PC-3 (cell line): ENCODE results near the gene FDXACB1. TPM values are rescaled to one million over a fixed set of nuclear protein-coding genes. Genes with fewer than 3 reads are reported as not detected.

Experiments used
- ATAC-seq: fragments of 200-7000 bp; cut with Tn5 transposase; 2 replicates; pipeline ENCODE4 v1.9.1; 2020; ENCODE audit warnings: mild to moderate bottlenecking, moderate library complexity
- BruUV-seq: library from RNA; stranded (reverse); fragments of 400-500 nt; replicated peaks from 2 replicates; lab custom pipeline; 2021; lab: Mats Ljungman, UMichigan
- CTCF ChIA-PET: fragments of 300-600 bp; sonication (Branson Sonifier 250); formaldehyde crosslinking; loops from one replicate; lab custom pipeline; 2022; ENCODE audit warnings: antibody characterized with exemption; lab: Charles Lee
- POLR2A ChIA-PET: fragments of 300-600 bp; sonication (Branson Sonifier 250); formaldehyde crosslinking; loops from one replicate; lab custom pipeline; 2022; ENCODE audit warnings: antibody characterized with exemption; ENCODE audit not compliant: unreplicated experiment; lab: Charles Lee
- DNase-seq: peaks from one replicate; pipeline ENCODE4 v3.0.0-alpha.2; 2015
- H2AFZ ChIP-seq: fragments of 300-600 bp; sonication (generic); 2 replicates; pipeline ENCODE4 v1.6.0; 2016; ENCODE audit warnings: antibody characterized with exemption, low read length
- H3F3A ChIP-seq: fragments of 300-600 bp; sonication (generic); one replicate; pipeline ENCODE4 v1.6.0; 2017; ENCODE audit warnings: antibody characterized with exemption, low read length, control low read depth, mild to moderate bottlenecking; ENCODE audit not compliant: unreplicated experiment
- H3K27ac ChIP-seq: fragments of 300-600 bp; sonication (generic); 2 replicates; pipeline ENCODE4 v1.5.1; 2016; ENCODE audit warnings: mild to moderate bottlenecking, low read length
- H3K27me3 ChIP-seq: fragments of 300-600 bp; sonication (generic); 2 replicates; pipeline ENCODE4 v1.6.1; 2016; ENCODE audit warnings: low read length, mixed read lengths
- H3K36me3 ChIP-seq: fragments of 300-600 bp; sonication (generic); 2 replicates; pipeline ENCODE4 v1.6.1; 2016; ENCODE audit warnings: low read depth, mixed run types, low read length, mixed read lengths
- H3K4me1 ChIP-seq: fragments of 300-600 bp; sonication (generic); 2 replicates; pipeline ENCODE4 v1.5.1; 2016; ENCODE audit warnings: low read length; ENCODE audit not compliant: insufficient read depth
- H3K4me2 ChIP-seq: fragments of 300-600 bp; sonication (generic); 2 replicates; pipeline ENCODE4 v1.6.0; 2016; ENCODE audit warnings: low read length
- H3K4me3 ChIP-seq: fragments of 300-600 bp; sonication (generic); 2 replicates; pipeline ENCODE4 v1.5.1; 2016; ENCODE audit warnings: mild to moderate bottlenecking, low read length, mixed read lengths
- H3K79me2 ChIP-seq: fragments of 300-600 bp; sonication (generic); 2 replicates; pipeline ENCODE4 v1.6.1; 2017; ENCODE audit warnings: low read length, mixed read lengths
- H3K9ac ChIP-seq: fragments of 300-600 bp; sonication (generic); 2 replicates; pipeline ENCODE4 v1.6.0; 2016; ENCODE audit warnings: mild to moderate bottlenecking, low read length
- H3K9me2 ChIP-seq: fragments of 300-600 bp; sonication (generic); replicated peaks from 2 replicates; pipeline ENCODE4 v1.6.1; 2016; ENCODE audit warnings: mixed run types, low read length, mixed read lengths
- H3K9me3 ChIP-seq: fragments of 300-600 bp; sonication (generic); 2 replicates; pipeline ENCODE4 v1.6.1; 2016; ENCODE audit warnings: low read length, mixed read lengths
- H4K20me1 ChIP-seq: fragments of 300-600 bp; sonication (generic); 2 replicates; pipeline ENCODE4 v1.6.1; 2016; ENCODE audit warnings: low read length, mixed read lengths
- EZH2 ChIP-seq: fragments of 300-600 bp; sonication (generic); IDR thresholded peaks from one replicate; pipeline ENCODE4 v1.6.1; 2017; ENCODE audit warnings: antibody characterized with exemption, mild to moderate bottlenecking, low read length; ENCODE audit not compliant: unreplicated experiment
- EZH2phosphoT487 ChIP-seq: fragments of 300-600 bp; sonication (generic); IDR thresholded peaks from 2 replicates; pipeline ENCODE4 v1.6.1; 2018; ENCODE audit warnings: mild to moderate bottlenecking, antibody characterized with exemption, low read length, borderline replicate concordance
- intact Hi-C: fragments of 100-400 bp; cut with micrococcal nuclease; formaldehyde crosslinking; loops from 2 replicates; pipeline ENCODE4 v1.9.0; 2023
- total RNA-seq: library from RNA; depleted of rRNA; stranded (reverse); fragments of >200 nt; gene quantifications from 2 replicates; pipeline ENCODE4 v1.2.3, GENCODE V29; 2014
- TF ChIP-seq, protein P1 (sequence below): fragments of 300-600 bp; sonication (generic); conservative IDR thresholded peaks from 2 replicates; pipeline ENCODE4 v1.5.1; 2017; ENCODE audit warnings: antibody characterized with exemption, low read depth, mild to moderate bottlenecking, low read length

FDXACB1 gene
- total RNA-seq, 1 experiment from 2014 or later: 3.0 TPM

- BruUV-seq: no TSS peak
- Histone ChIP-seq H3F3A (no peaks in the 10 kb centered on the region), H2AFZ (no peak overlapping the region), H3K27me3 (no peaks in the 10 kb centered on the region), H3K4me2 (no peak overlapping the region), H3K9me2 (no peaks in the 10 kb centered on the region), H4K20me1 (no peaks in the 10 kb centered on the region), H3K4me1 (no peaks in the 10 kb centered on the region), H3K27ac (no peak overlapping the region), H3K4me3 (no peak overlapping the region), H3K36me3 (peaks cover 27% of the 10 kb centered on the region), H3K9me3 (no peaks in the 10 kb centered on the region), H3K79me2 (no peaks in the 10 kb centered on the region), H3K9ac (no peak overlapping the region)
- DNase-seq: no peak
- ChIA-PET POLR2A (interaction anchor here (0.7 kb wide), 1 partner anchor 693 kb away, joined by 3 read pairs; no protein-coding TSS in a partner anchor), CTCF (no interaction called here)
- TF ChIP-seq EZH2: no peak
- TF ChIP-seq EZH2phosphoT487: no peak
- TF ChIP-seq, protein P1, sequence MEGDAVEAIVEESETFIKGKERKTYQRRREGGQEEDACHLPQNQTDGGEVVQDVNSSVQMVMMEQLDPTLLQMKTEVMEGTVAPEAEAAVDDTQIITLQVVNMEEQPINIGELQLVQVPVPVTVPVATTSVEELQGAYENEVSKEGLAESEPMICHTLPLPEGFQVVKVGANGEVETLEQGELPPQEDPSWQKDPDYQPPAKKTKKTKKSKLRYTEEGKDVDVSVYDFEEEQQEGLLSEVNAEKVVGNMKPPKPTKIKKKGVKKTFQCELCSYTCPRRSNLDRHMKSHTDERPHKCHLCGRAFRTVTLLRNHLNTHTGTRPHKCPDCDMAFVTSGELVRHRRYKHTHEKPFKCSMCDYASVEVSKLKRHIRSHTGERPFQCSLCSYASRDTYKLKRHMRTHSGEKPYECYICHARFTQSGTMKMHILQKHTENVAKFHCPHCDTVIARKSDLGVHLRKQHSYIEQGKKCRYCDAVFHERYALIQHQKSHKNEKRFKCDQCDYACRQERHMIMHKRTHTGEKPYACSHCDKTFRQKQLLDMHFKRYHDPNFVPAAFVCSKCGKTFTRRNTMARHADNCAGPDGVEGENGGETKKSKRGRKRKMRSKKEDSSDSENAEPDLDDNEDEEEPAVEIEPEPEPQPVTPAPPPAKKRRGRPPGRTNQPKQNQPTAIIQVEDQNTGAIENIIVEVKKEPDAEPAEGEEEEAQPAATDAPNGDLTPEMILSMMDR: no peak
- no peak for ATAC-seq
- intact Hi-C loops: no loop called here
Observed at GRCh38 chr11:111855506-111855905, 23.5 kb downstream of the FDXACB1 start.

- ChIA-PET CTCF (interaction anchor here (0.7 to 1.6 kb wide), 3 partner anchors 11 to 290 kb away, joined by 3 to 5 read pairs (median 4); no protein-coding TSS in a partner anchor), POLR2A (interaction anchor here (0.6 kb wide), 1 partner anchor 1463 kb away, joined by 3 read pairs; the partner anchor contains the start of gene TTC12)
- BruUV-seq: no TSS peak
- Histone ChIP-seq H3K27ac (no peak overlapping the region), H3K27me3 (no peaks in the 10 kb centered on the region), H3K4me2 (no peak overlapping the region), H3K36me3 (peaks cover 20% of the 10 kb centered on the region; the same call in 1 of the 2 replicates), H4K20me1 (no peaks in the 10 kb centered on the region), H3K9me3 (no peaks in the 10 kb centered on the region), H2AFZ (no peak overlapping the region), H3F3A (no peaks in the 10 kb centered on the region), H3K4me1 (peaks cover 11% of the 10 kb centered on the region), H3K79me2 (no peaks in the 10 kb centered on the region), H3K9me2 (no peaks in the 10 kb centered on the region), H3K9ac (no peak overlapping the region), H3K4me3 (no peak overlapping the region)
- DNase-seq (no peak), ATAC-seq (no peak)
- intact Hi-C loops: no loop called here
- TF ChIP-seq, protein P1: no peak
- TF ChIP-seq EZH2 (no peak), EZH2phosphoT487 (no peak)
Observed at GRCh38 chr11:111852103-111852502, 26.9 kb downstream of the FDXACB1 start.

GRCh38 chr11:111851636-111852035 lies 27.3 kb downstream of the FDXACB1 start:
- Histone ChIP-seq H3K4me2 (no peak overlapping the region), H3K36me3 (peaks cover 20% of the 10 kb centered on the region; the same call in 1 of the 2 replicates), H3K27ac (no peak overlapping the region), H3K4me3 (no peak overlapping the region), H3K27me3 (no peaks in the 10 kb centered on the region), H4K20me1 (no peaks in the 10 kb centered on the region), H2AFZ (no peak overlapping the region), H3K9me2 (no peaks in the 10 kb centered on the region), H3K79me2 (no peaks in the 10 kb centered on the region), H3F3A (peaks cover 2% of the 10 kb centered on the region), H3K9me3 (no peaks in the 10 kb centered on the region), H3K4me1 (peaks cover 15% of the 10 kb centered on the region), H3K9ac (no peak overlapping the region)
- ChIA-PET CTCF (interaction anchor here (0.7 to 1.6 kb wide), 3 partner anchors 10 to 290 kb away, joined by 3 to 5 read pairs (median 4); no protein-coding TSS in a partner anchor), POLR2A (interaction anchor here (0.6 kb wide), 1 partner anchor 1463 kb away, joined by 3 read pairs; the partner anchor contains the start of gene TTC12)
- BruUV-seq: no TSS peak
- peak; percentile 57 for ATAC-seq
- TF ChIP-seq EZH2 (no peak), EZH2phosphoT487 (no peak)
- TF ChIP-seq, protein P1: peak; percentile 82
- intact Hi-C loops: no loop called here
- DNase-seq: peak; percentile 48
